Bronchial epithelial cell (primary cell): ENCODE data around the gene PPP1CC. TPM values are rescaled to one million over a fixed set of nuclear protein-coding genes. Genes with fewer than 3 reads are reported as not detected.
"Not testable (repeated sequence)": the region's sequence is repeated elsewhere in the genome, so short reads cannot be mapped to it uniquely, and the experiment has no call there.

Experiments
- DNase-seq: peaks from one replicate; pipeline ENCODE4 v3.0.0-alpha.2; 2010; ENCODE audit warnings: low read depth
- FAIRE-seq: peaks from 2 replicates; lab custom pipeline; 2011; peaks lifted over from hg19 to GRCh38; lab: Jason Lieb, UNC
- H3K27me3 ChIP-seq: 2 replicates; pipeline ENCODE4 v1.5.1; 2011; ENCODE audit warnings: low read length; ENCODE audit not compliant: control insufficient read depth, insufficient read depth
- H3K36me3 ChIP-seq: 2 replicates; pipeline ENCODE4 v1.5.1; 2011; ENCODE audit warnings: low read length; ENCODE audit not compliant: control insufficient read depth, insufficient read depth
- H3K4me3 ChIP-seq: 2 replicates; pipeline ENCODE4 v1.5.1; 2011; ENCODE audit warnings: mild to moderate bottlenecking, low read depth, low read length, control low read depth
- total RNA-seq: library from RNA; depleted of rRNA; stranded (reverse); fragments of >200 nt; gene quantifications from 2 replicates; pipeline ENCODE4 v1.2.1, GENCODE V29; 2014
- TF ChIP-seq, protein P1 (sequence below): IDR thresholded peaks from 2 replicates; pipeline ENCODE4 v1.5.1; 2011; ENCODE audit warnings: mild to moderate bottlenecking, moderate library complexity, low read length, control low read depth, inconsistent platforms; ENCODE audit not compliant: insufficient read depth, severe bottlenecking

Gene PPP1CC
- total RNA-seq, 1 donor from 2014 or later = 86.6 TPM

GRCh38 chr12:110737532-110737931 lies 5.2 kb downstream of the PPP1CC start:
- TF ChIP-seq, protein P1, sequence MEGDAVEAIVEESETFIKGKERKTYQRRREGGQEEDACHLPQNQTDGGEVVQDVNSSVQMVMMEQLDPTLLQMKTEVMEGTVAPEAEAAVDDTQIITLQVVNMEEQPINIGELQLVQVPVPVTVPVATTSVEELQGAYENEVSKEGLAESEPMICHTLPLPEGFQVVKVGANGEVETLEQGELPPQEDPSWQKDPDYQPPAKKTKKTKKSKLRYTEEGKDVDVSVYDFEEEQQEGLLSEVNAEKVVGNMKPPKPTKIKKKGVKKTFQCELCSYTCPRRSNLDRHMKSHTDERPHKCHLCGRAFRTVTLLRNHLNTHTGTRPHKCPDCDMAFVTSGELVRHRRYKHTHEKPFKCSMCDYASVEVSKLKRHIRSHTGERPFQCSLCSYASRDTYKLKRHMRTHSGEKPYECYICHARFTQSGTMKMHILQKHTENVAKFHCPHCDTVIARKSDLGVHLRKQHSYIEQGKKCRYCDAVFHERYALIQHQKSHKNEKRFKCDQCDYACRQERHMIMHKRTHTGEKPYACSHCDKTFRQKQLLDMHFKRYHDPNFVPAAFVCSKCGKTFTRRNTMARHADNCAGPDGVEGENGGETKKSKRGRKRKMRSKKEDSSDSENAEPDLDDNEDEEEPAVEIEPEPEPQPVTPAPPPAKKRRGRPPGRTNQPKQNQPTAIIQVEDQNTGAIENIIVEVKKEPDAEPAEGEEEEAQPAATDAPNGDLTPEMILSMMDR = no peak
- H3K36me3 ChIP-seq = peaks cover 3% of the 10 kb centered on the region
- FAIRE-seq = no peak
- no peak for DNase-seq
- H3K4me3 ChIP-seq = no peak overlapping the region
- H3K27me3 ChIP-seq = no peaks in the 10 kb centered on the region

DNA sequence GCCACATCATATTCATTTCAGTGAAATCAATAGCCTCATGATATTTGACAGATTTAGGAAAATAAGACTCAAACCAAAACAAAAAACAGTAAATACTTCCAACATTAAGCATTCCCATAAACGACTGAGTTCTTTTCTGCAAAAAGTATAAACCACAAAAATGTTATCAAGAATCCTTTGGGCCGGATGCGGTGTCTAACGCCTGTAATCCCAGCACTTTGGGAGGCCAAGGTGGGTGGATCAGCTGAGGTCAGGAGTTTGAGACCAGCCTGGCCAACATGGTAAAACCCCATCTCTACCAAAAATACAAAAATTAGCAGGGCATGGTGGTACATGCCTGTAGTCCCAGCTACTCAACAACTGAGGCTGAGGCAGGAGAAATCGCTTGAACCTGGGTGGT lies 5.7 kb downstream of the PPP1CC start:
- DNase-seq, H3K4me3 ChIP-seq, FAIRE-seq, H3K27me3 ChIP-seq, H3K36me3 ChIP-seq: not testable (repeated sequence)

GRCh38 chr12:110733900-110734299 lies 8.8 kb downstream of the PPP1CC start:
- Histone ChIP-seq H3K4me3 (no peak overlapping the region), H3K27me3 (no peaks in the 10 kb centered on the region), H3K36me3 (peaks cover 14% of the 10 kb centered on the region)
- DNase-seq = no peak
- no peak for FAIRE-seq
- TF ChIP-seq, protein P1 = no peak

DNA sequence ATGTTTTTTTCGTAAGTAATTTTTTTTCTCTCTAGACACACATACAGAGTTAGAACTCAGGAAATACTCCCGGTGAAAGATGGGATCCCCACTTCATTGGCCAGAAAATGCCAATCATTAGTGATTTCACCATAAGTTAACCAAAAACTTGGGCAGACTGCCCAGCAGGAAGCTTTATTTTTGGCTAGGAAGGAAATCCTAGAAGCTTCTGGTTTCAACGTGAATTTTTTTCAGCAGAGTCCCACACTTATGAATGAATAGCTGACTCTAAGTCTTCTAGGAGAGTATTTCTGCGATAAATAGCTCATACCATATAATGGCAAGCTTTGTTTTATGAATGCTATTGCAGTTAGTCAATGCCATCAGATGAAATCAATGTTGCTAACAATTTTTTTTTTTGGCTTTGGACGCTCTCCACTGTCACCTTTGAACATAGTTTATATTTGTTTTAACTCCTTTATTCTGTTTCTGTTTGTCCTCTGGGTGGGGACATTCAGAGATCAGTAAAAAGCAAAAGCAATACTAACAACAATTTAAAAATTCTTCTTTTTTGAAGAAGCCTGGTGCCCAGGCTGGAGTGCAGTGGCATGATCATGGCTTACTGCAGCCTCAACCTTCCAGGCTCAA lies 9.5 kb downstream of the PPP1CC start:
- Histone ChIP-seq H3K27me3 (no peaks in the 10 kb centered on the region), H3K4me3 (no peak overlapping the region), H3K36me3 (peaks cover 15% of the 10 kb centered on the region)
- DNase-seq = no peak
- TF ChIP-seq, protein P1 = no peak
- no peak for FAIRE-seq

DNA sequence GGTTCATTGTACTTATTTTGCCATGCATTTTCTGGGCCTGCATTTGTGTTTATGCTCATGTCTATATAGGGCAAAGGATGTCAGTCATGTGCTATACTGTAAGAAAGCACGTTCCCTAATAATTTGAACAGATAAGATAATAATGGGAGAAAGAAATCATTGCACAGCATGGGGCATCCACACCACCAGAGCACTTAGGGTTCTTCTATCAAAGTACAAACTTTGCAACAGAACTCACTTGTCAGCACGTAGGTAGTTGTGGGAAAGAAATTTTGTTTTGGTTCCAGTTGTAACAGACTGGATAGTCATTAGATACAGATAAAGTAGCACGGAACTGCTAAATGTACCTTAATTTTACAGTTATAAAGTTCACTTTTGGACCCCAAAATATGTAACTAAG lies 10.1 kb downstream of the PPP1CC start:
- no peaks in the 10 kb centered on the region for H3K27me3 ChIP-seq

GRCh38 chr12:110731479-110731878 lies 11.2 kb downstream of the PPP1CC start:
- H3K36me3 ChIP-seq = peaks cover 19% of the 10 kb centered on the region
- FAIRE-seq = no peak
- no peaks in the 10 kb centered on the region for H3K27me3 ChIP-seq
- no peak for DNase-seq
- TF ChIP-seq, protein P1 = no peak
- no peak overlapping the region for H3K4me3 ChIP-seq

More for the DNA sequence above, 10.1 kb downstream of the PPP1CC start:
- FAIRE-seq = no peak
- DNase-seq = no peak
- no peak overlapping the region for H3K4me3 ChIP-seq
- TF ChIP-seq, protein P1 = no peak
- H3K36me3 ChIP-seq = peaks cover 15% of the 10 kb centered on the region
